ENCODE results near the gene NRG2. TPM values are rescaled to one million over a fixed set of nuclear protein-coding genes. Genes with fewer than 3 reads are reported as not detected.
A peak's percentile ranks its signal among the peaks of the same experiment; 100 is the strongest.

The NRG2 gene
- total and polyA plus RNA-seq, 11 donors, result 0.72 to 4.8 (median 3.4) TPM

DNA sequence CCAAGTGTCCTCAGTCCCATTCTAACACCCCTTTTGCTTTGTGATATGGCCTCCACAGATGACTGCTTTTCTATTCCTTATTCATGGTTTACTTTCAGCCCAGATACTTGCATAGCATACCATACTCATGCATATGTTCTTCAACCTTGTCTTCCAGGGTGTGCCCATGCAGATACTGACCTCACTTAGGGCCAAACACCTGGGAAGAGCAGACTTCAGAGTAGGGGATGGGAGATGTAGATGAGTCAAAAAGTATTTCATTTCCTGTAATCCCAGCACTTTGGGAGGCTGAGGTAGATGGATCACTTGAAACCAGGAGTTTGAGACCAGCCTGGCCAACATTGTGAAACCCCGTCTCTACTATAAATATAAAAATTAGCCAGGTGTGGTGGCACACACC, 58.3 kb downstream of the NRG2 start:
- DNase-seq, result no peak
- H3K27me3 ChIP-seq, result no peaks in the 10 kb centered on the region
- no peak overlapping the region for H3K4me3 ChIP-seq
- H3K9me3 ChIP-seq, result no peaks in the 10 kb centered on the region
- H3K36me3 ChIP-seq, result no peaks in the 10 kb centered on the region
- 82 to 100% (median 93%) methylated on average over 1 of the region's 1 CpG for WGBS, 4 donors
- peak overlapping the region in 3 of 12 donors; percentile 67 to 69 (median 69) for H3K27ac ChIP-seq
- TF ChIP-seq, protein P1, sequence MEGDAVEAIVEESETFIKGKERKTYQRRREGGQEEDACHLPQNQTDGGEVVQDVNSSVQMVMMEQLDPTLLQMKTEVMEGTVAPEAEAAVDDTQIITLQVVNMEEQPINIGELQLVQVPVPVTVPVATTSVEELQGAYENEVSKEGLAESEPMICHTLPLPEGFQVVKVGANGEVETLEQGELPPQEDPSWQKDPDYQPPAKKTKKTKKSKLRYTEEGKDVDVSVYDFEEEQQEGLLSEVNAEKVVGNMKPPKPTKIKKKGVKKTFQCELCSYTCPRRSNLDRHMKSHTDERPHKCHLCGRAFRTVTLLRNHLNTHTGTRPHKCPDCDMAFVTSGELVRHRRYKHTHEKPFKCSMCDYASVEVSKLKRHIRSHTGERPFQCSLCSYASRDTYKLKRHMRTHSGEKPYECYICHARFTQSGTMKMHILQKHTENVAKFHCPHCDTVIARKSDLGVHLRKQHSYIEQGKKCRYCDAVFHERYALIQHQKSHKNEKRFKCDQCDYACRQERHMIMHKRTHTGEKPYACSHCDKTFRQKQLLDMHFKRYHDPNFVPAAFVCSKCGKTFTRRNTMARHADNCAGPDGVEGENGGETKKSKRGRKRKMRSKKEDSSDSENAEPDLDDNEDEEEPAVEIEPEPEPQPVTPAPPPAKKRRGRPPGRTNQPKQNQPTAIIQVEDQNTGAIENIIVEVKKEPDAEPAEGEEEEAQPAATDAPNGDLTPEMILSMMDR (IDR thresholded peaks at IDR 0.05), result no peak
- no peak for TF ChIP-seq POLR2A (IDR thresholded peaks at IDR 0.05)
- peaks cover 0 to 46% (median 18%) of the 10 kb centered on the region in 12 donors for H3K4me1 ChIP-seq
- intact Hi-C loops (cut with DNase I), result loop anchor here in 5 of 10 donors (5.0 to 10.0 kb wide), 3 partner anchors 52 to 60 kb away; partner anchors contain the start of gene NRG2 (in 4 of the 5)
- ATAC-seq, result no peak

DNA sequence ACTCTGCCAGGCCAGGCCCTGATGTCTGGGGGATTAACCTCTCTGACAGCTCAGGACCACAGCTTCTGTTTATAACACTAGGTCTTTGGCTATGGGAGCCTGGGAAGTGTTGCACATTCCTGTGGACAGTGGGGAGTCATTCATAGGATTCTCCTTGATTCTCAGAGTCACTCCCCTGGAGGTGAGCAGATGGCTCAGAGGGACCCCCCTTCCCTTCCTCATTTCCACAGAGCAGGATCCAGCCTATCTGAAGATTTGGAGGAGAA, 60.2 kb downstream of the NRG2 start:
- intact Hi-C loops (cut with DNase I), result loop anchor here in 4 of 10 donors (5.0 to 10.0 kb wide), 3 partner anchors 54 to 62 kb away; partner anchors contain the start of gene NRG2 (in 3 of the 4)

DNA sequence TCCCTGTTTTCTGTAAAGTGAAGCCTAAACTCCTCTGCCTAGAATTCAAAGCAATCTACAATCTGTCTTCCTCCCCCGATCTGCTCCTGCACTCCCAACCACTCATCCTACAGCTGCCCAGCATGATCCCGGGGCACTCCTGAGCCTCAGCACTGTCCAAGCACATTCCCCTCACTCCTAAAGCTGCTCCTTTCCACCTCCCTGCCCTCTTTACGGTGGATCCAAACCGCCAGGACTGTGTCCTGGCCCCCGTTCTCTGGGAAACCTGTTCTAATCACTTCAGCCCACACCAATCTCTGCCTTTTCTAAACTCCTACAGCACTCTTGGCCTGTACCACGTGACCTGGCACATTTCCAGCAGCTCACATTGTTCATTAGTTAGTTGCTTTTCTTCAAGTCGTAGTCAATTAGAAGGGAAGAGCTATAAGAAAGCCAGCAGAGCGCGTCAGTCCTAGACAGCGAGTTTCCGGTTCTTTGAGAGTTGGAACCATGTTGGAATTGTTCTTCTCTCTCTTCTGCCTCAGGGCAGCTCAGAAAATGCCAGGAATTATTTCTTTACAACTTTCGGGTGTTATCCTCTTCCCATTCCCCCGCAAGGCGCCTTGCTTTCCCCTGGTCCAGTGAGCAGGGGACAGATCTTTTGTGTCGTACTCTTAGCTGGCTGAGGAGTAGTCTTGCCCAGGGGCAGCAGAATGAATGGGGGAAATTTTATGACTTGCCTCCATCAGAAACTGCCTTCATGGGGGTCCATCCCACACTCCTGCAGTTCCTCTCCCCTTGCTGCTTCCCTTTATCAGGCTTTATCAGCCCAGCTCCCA, 60.7 kb downstream of the NRG2 start:
- Histone ChIP-seq H3K27ac (no peak overlapping the region), H3K4me3 (no peak overlapping the region), H3K27me3 (no peaks in the 10 kb centered on the region), H3K9me3 (no peaks in the 10 kb centered on the region), H3K36me3 (no peaks in the 10 kb centered on the region), H3K4me1 (peaks cover 0 to 53% (median 20%) of the 10 kb centered on the region in 12 donors)
- ATAC-seq (peak in 1 of 4 donors; percentile 7), DNase-seq (peak in 3 of 5 donors; percentile 46 to 65 (median 59))
- 62 to 67% (median 64%) methylated on average over 15 of the region's 15 CpGs for WGBS, 4 donors
- TF ChIP-seq, protein P1 (IDR thresholded peaks at IDR 0.05), result no peak
- TF ChIP-seq POLR2A (IDR thresholded peaks at IDR 0.05), result no peak
- intact Hi-C loops (cut with DNase I), result loop anchor here in 4 of 10 donors (5.0 to 10.0 kb wide), 3 partner anchors 55 to 62 kb away; partner anchors contain the start of gene NRG2 (in 3 of the 4)

More for the DNA sequence above, 60.2 kb downstream of the NRG2 start:
- DNase-seq (no peak), ATAC-seq (no peak)
- TF ChIP-seq, protein P1 (IDR thresholded peaks at IDR 0.05), result no peak
- TF ChIP-seq POLR2A (IDR thresholded peaks at IDR 0.05), result no peak
- Histone ChIP-seq H3K4me1 (peaks cover 0 to 53% (median 20%) of the 10 kb centered on the region in 12 donors), H3K36me3 (no peaks in the 10 kb centered on the region), H3K9me3 (no peaks in the 10 kb centered on the region), H3K27me3 (no peaks in the 10 kb centered on the region), H3K27ac (no peak overlapping the region), H3K4me3 (no peak overlapping the region)

DNA sequence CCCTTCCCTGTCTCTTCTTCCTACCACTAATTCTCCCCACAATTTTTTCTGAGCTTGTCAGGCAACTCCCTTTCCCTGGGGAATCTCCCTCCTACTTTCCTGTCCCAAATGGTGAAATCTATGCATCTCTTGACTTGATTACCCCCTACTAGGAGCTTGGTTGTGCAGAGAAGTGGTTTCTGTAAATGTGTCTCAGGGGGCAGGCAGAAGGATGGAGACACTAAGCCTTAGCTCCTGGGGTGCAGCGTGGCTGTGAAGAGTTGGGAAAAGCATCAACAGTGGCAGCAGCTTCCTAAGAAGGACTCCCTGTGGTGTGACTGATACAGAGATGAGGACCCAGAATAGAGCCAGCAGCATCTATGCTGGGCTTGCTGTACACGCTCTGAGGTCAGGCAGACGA, 62.3 kb downstream of the NRG2 start:
- no peak for DNase-seq
- intact Hi-C loops (cut with DNase I), result loop anchor here in 4 of 10 donors (5.0 to 10.0 kb wide), 3 partner anchors 57 to 64 kb away; partner anchors contain the start of gene NRG2 (in 3 of the 4)
- Histone ChIP-seq H3K4me1 (peaks cover 0 to 57% (median 11%) of the 10 kb centered on the region in 12 donors), H3K27ac (no peak overlapping the region), H3K4me3 (no peak overlapping the region), H3K27me3 (no peaks in the 10 kb centered on the region), H3K9me3 (no peaks in the 10 kb centered on the region), H3K36me3 (no peaks in the 10 kb centered on the region)
- TF ChIP-seq POLR2A (IDR thresholded peaks at IDR 0.05), result no peak
- TF ChIP-seq, protein P1 (IDR thresholded peaks at IDR 0.05), result no peak
- WGBS, 4 donors, result 80 to 81% (median 80%) methylated on average over 3 of the region's 3 CpGs
- ATAC-seq, result no peak
